Measurements from ENCODE around the gene FBLN5.

The FBLN5 gene

GRCh38 chr14:91883753-91884152 is 63.7 kb downstream of the FBLN5 start:
- no peak overlapping the region for H3K27ac ChIP-seq (ENCODE audit: low read depth, low read length, poor library complexity, severe bottlenecking)
- no peak overlapping the region for H2AFZ ChIP-seq (ENCODE audit: low read length)
- no peak overlapping the region for H3K9ac ChIP-seq (ENCODE audit: low read length)
- H4K20me1 ChIP-seq (ENCODE audit: insufficient read depth, low read length), result no peaks in the 10 kb centered on the region
- TF ChIP-seq EZH2 (IDR thresholded peaks at IDR 0.05; ENCODE audit: borderline replicate concordance, low read length), result no peak
- TF ChIP-seq, protein P1, sequence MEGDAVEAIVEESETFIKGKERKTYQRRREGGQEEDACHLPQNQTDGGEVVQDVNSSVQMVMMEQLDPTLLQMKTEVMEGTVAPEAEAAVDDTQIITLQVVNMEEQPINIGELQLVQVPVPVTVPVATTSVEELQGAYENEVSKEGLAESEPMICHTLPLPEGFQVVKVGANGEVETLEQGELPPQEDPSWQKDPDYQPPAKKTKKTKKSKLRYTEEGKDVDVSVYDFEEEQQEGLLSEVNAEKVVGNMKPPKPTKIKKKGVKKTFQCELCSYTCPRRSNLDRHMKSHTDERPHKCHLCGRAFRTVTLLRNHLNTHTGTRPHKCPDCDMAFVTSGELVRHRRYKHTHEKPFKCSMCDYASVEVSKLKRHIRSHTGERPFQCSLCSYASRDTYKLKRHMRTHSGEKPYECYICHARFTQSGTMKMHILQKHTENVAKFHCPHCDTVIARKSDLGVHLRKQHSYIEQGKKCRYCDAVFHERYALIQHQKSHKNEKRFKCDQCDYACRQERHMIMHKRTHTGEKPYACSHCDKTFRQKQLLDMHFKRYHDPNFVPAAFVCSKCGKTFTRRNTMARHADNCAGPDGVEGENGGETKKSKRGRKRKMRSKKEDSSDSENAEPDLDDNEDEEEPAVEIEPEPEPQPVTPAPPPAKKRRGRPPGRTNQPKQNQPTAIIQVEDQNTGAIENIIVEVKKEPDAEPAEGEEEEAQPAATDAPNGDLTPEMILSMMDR (IDR thresholded peaks at IDR 0.05; ENCODE audit: low read length), result no peak
- no peaks in the 10 kb centered on the region for H3K9me3 ChIP-seq (ENCODE audit: low read length)
- H3K27me3 ChIP-seq (ENCODE audit: insufficient read depth, low read length), result no peaks in the 10 kb centered on the region
- H3K36me3 ChIP-seq (ENCODE audit: insufficient read depth, low read length), result no peaks in the 10 kb centered on the region
- H3K4me2 ChIP-seq (ENCODE audit: low read length), result no peak overlapping the region
- H3K79me2 ChIP-seq (ENCODE audit: insufficient read depth, low read length), result no peaks in the 10 kb centered on the region
- no peaks in the 10 kb centered on the region for H3F3A ChIP-seq (ENCODE audit: insufficient read depth, low read length)
- H3K4me3 ChIP-seq (ENCODE audit: low read depth, low read length, poor library complexity, severe bottlenecking), result no peak overlapping the region
- no peaks in the 10 kb centered on the region for H3K9me2 ChIP-seq (ENCODE audit: low read depth, low read length)
- no peaks in the 10 kb centered on the region for H3K4me1 ChIP-seq (ENCODE audit: insufficient read depth, low read length, severe bottlenecking)

DNA sequence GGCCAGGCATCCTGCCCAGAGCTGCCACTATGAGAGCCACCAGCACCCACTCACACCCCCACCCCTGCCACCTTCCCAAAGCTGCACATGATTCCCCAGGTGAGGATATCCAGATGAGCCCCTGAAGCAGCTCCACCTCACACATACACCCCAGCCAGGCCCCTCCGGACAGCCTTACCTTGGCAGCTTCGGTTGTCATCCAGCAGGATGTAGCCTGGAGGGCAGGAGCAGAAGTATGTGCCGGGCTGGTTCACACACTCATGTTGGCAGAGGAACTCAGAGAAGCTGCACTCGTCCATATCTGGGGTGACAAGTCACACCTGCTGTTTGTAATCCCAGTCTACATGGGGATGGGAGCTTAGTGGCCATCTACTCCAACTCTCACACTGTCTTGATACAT is 64.7 kb downstream of the FBLN5 start:
- no peak overlapping the region for H3K9ac ChIP-seq (ENCODE audit: low read length)
- no peak overlapping the region for H3K4me3 ChIP-seq (ENCODE audit: low read depth, low read length, poor library complexity, severe bottlenecking)
- peaks cover 5% of the 10 kb centered on the region for H3K4me1 ChIP-seq (ENCODE audit: insufficient read depth, low read length, severe bottlenecking)
- no peaks in the 10 kb centered on the region for H3K9me2 ChIP-seq (ENCODE audit: low read depth, low read length)
- H3K36me3 ChIP-seq (ENCODE audit: insufficient read depth, low read length), result no peaks in the 10 kb centered on the region
- no peaks in the 10 kb centered on the region for H4K20me1 ChIP-seq (ENCODE audit: insufficient read depth, low read length)
- H3K79me2 ChIP-seq (ENCODE audit: insufficient read depth, low read length), result no peaks in the 10 kb centered on the region
- H3K27ac ChIP-seq (ENCODE audit: low read depth, low read length, poor library complexity, severe bottlenecking), result no peak overlapping the region
- no peaks in the 10 kb centered on the region for H3K9me3 ChIP-seq (ENCODE audit: low read length)
- no peaks in the 10 kb centered on the region for H3K27me3 ChIP-seq (ENCODE audit: insufficient read depth, low read length)
- TF ChIP-seq, protein P1 (IDR thresholded peaks at IDR 0.05; ENCODE audit: low read length), result no peak
- TF ChIP-seq EZH2 (IDR thresholded peaks at IDR 0.05; ENCODE audit: borderline replicate concordance, low read length), result no peak
- no peak overlapping the region for H3K4me2 ChIP-seq (ENCODE audit: low read length)
- H2AFZ ChIP-seq (ENCODE audit: low read length), result no peak overlapping the region
- no peaks in the 10 kb centered on the region for H3F3A ChIP-seq (ENCODE audit: insufficient read depth, low read length)

GRCh38 chr14:91882369-91882768 is 65.1 kb downstream of the FBLN5 start:
- H3K36me3 ChIP-seq (ENCODE audit: insufficient read depth, low read length), result no peaks in the 10 kb centered on the region
- H3K27ac ChIP-seq (ENCODE audit: low read depth, low read length, poor library complexity, severe bottlenecking), result no peak overlapping the region
- H4K20me1 ChIP-seq (ENCODE audit: insufficient read depth, low read length), result no peaks in the 10 kb centered on the region
- no peaks in the 10 kb centered on the region for H3K79me2 ChIP-seq (ENCODE audit: insufficient read depth, low read length)
- no peaks in the 10 kb centered on the region for H3K9me2 ChIP-seq (ENCODE audit: low read depth, low read length)
- H3K4me3 ChIP-seq (ENCODE audit: low read depth, low read length, poor library complexity, severe bottlenecking), result no peak overlapping the region
- no peak overlapping the region for H3K9ac ChIP-seq (ENCODE audit: low read length)
- H3K9me3 ChIP-seq (ENCODE audit: low read length), result no peaks in the 10 kb centered on the region
- H2AFZ ChIP-seq (ENCODE audit: low read length), result no peak overlapping the region
- peaks cover 9% of the 10 kb centered on the region for H3K4me1 ChIP-seq (ENCODE audit: insufficient read depth, low read length, severe bottlenecking)
- no peaks in the 10 kb centered on the region for H3F3A ChIP-seq (ENCODE audit: insufficient read depth, low read length)
- H3K27me3 ChIP-seq (ENCODE audit: insufficient read depth, low read length), result no peaks in the 10 kb centered on the region
- TF ChIP-seq, protein P1 (IDR thresholded peaks at IDR 0.05; ENCODE audit: low read length), result no peak
- TF ChIP-seq EZH2 (IDR thresholded peaks at IDR 0.05; ENCODE audit: borderline replicate concordance, low read length), result no peak
- H3K4me2 ChIP-seq (ENCODE audit: low read length), result no peak overlapping the region

Measured in OCI-LY1 (cell line).